Measurements from ENCODE around the gene BEST1. TPM values are rescaled to one million over a fixed set of nuclear protein-coding genes. Genes with fewer than 3 reads are reported as not detected.
"Not testable (repeated sequence)": the region's sequence is repeated elsewhere in the genome, so short reads cannot be mapped to it uniquely, and the experiment has no call there.

Gene BEST1
- total RNA-seq, 1 experiment from 2014 or later, result 0.13 TPM

GRCh38 chr11:61963282-61964057 is 13.3 kb downstream of the BEST1 start:
- ChIA-PET POLR2A (no interaction called here), CTCF (no interaction called here)
- Histone ChIP-seq H3K27me3 (ENCODE audit: control insufficient read depth, insufficient read depth, low read length) (no peaks in the 10 kb centered on the region), H3K4me3 (ENCODE audit: low read depth in 2 of 2, low read length in 2 of 2) (peak overlapping the region in 1 of 2 experiments; percentile 76; a peak in 2 of 4 replicates), H3K27ac (ENCODE audit: low read length) (peak overlapping the region; percentile 69), H3K4me1 (ENCODE audit: control insufficient read depth, insufficient read depth, low read length) (peaks cover 34% of the 10 kb centered on the region), H3K9me3 (ENCODE audit: control insufficient read depth, insufficient read depth, low read depth, low read length) (no peaks in the 10 kb centered on the region), H3K36me3 (ENCODE audit: control insufficient read depth, insufficient read depth, low read length) (peaks cover 21% of the 10 kb centered on the region)
- DNase-seq (ENCODE audit: low read depth, low spot score) (no peak), ATAC-seq (peak; percentile 10)
- peak; percentile 12 for TF ChIP-seq POLR2AphosphoS5 (IDR thresholded peaks at IDR 0.05; ENCODE audit: low read depth, low read length)
- TF ChIP-seq, protein P1, sequence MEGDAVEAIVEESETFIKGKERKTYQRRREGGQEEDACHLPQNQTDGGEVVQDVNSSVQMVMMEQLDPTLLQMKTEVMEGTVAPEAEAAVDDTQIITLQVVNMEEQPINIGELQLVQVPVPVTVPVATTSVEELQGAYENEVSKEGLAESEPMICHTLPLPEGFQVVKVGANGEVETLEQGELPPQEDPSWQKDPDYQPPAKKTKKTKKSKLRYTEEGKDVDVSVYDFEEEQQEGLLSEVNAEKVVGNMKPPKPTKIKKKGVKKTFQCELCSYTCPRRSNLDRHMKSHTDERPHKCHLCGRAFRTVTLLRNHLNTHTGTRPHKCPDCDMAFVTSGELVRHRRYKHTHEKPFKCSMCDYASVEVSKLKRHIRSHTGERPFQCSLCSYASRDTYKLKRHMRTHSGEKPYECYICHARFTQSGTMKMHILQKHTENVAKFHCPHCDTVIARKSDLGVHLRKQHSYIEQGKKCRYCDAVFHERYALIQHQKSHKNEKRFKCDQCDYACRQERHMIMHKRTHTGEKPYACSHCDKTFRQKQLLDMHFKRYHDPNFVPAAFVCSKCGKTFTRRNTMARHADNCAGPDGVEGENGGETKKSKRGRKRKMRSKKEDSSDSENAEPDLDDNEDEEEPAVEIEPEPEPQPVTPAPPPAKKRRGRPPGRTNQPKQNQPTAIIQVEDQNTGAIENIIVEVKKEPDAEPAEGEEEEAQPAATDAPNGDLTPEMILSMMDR (IDR thresholded peaks at IDR 0.05), result no peak
- in situ Hi-C loops (cut with HindIII; ENCODE audit: low pct_unique_long_range_greater_than_20kb, low sequenced_read_pairs), result no loop called here
- intact Hi-C loops (cut with micrococcal nuclease; ENCODE audit: unreplicated experiment), result no loop called here
- no TSS peak for BruUV-seq (replicated peaks)

GRCh38 chr11:61964058-61964665 is 14.0 kb downstream of the BEST1 start:
- ChIA-PET CTCF (no interaction called here), POLR2A (no interaction called here)
- Histone ChIP-seq H3K27ac (ENCODE audit: low read length) (peak overlapping the region; percentile 69), H3K4me1 (ENCODE audit: control insufficient read depth, insufficient read depth, low read length) (peaks cover 41% of the 10 kb centered on the region), H3K4me3 (ENCODE audit: low read depth in 2 of 2, low read length in 2 of 2) (peak overlapping the region; percentile 76 to 100; a peak in 3 of 4 replicates), H3K9me3 (ENCODE audit: control insufficient read depth, insufficient read depth, low read depth, low read length) (no peaks in the 10 kb centered on the region), H3K36me3 (ENCODE audit: control insufficient read depth, insufficient read depth, low read length) (peaks cover 21% of the 10 kb centered on the region), H3K27me3 (ENCODE audit: control insufficient read depth, insufficient read depth, low read length) (no peaks in the 10 kb centered on the region)
- no peak for DNase-seq (ENCODE audit: low read depth, low spot score)
- no peak for ATAC-seq
- no TSS peak for BruUV-seq (replicated peaks)
- TF ChIP-seq, protein P2, sequence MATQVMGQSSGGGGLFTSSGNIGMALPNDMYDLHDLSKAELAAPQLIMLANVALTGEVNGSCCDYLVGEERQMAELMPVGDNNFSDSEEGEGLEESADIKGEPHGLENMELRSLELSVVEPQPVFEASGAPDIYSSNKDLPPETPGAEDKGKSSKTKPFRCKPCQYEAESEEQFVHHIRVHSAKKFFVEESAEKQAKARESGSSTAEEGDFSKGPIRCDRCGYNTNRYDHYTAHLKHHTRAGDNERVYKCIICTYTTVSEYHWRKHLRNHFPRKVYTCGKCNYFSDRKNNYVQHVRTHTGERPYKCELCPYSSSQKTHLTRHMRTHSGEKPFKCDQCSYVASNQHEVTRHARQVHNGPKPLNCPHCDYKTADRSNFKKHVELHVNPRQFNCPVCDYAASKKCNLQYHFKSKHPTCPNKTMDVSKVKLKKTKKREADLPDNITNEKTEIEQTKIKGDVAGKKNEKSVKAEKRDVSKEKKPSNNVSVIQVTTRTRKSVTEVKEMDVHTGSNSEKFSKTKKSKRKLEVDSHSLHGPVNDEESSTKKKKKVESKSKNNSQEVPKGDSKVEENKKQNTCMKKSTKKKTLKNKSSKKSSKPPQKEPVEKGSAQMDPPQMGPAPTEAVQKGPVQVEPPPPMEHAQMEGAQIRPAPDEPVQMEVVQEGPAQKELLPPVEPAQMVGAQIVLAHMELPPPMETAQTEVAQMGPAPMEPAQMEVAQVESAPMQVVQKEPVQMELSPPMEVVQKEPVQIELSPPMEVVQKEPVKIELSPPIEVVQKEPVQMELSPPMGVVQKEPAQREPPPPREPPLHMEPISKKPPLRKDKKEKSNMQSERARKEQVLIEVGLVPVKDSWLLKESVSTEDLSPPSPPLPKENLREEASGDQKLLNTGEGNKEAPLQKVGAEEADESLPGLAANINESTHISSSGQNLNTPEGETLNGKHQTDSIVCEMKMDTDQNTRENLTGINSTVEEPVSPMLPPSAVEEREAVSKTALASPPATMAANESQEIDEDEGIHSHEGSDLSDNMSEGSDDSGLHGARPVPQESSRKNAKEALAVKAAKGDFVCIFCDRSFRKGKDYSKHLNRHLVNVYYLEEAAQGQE (IDR thresholded peaks at IDR 0.05; ENCODE audit: insufficient read depth in 1 of 2, low read depth in 2 of 2, low read length in 1 of 2), result no peak
- TF ChIP-seq SIN3A (IDR thresholded peaks at IDR 0.05; ENCODE audit: borderline replicate concordance, insufficient read depth, low read depth, low read length) (0 out of 2 replicates have a peak, but pooled peaks have one; percentile 42), POLR2AphosphoS5 (IDR thresholded peaks at IDR 0.05; ENCODE audit: low read depth, low read length) (peak; percentile 17; the same call in 1 of the 2 replicates), TCF7L2 (IDR thresholded peaks at IDR 0.05; ENCODE audit: low read depth, low read length) (no peak)
- TF ChIP-seq, protein P1 (IDR thresholded peaks at IDR 0.05), result no peak
- in situ Hi-C loops (cut with HindIII; ENCODE audit: low pct_unique_long_range_greater_than_20kb, low sequenced_read_pairs) (no loop called here), intact Hi-C loops (cut with micrococcal nuclease; ENCODE audit: unreplicated experiment) (no loop called here)

- ATAC-seq; POLR2A ChIA-PET; H3K9me3 ChIP-seq (ENCODE audit: control insufficient read depth, insufficient read depth, low read depth, low read length); CTCF ChIA-PET; H3K27me3 ChIP-seq (ENCODE audit: control insufficient read depth, insufficient read depth, low read length); DNase-seq (ENCODE audit: low read depth, low spot score); intact Hi-C loops (cut with micrococcal nuclease; ENCODE audit: unreplicated experiment); in situ Hi-C loops (cut with HindIII; ENCODE audit: low pct_unique_long_range_greater_than_20kb, low sequenced_read_pairs): not testable (repeated sequence)
- peak overlapping the region; percentile 89 for H3K27ac ChIP-seq (ENCODE audit: low read length)
- peaks cover 21% of the 10 kb centered on the region for H3K36me3 ChIP-seq (ENCODE audit: control insufficient read depth, insufficient read depth, low read length)
- peak overlapping the region; percentile 76 to 100 for H3K4me3 ChIP-seq (ENCODE audit: low read depth in 2 of 2, low read length in 2 of 2)
- BruUV-seq (replicated peaks), result TSS peak; percentile 97
- H3K4me1 ChIP-seq (ENCODE audit: control insufficient read depth, insufficient read depth, low read length), result peaks cover 47% of the 10 kb centered on the region
These were observed 14.6 kb downstream of the BEST1 start for GRCh38 chr11:61964666-61965271.
